K562 (cell line): ENCODE results near the gene COPS4. TPM values are rescaled to one million over a fixed set of nuclear protein-coding genes. Genes with fewer than 3 reads are reported as not detected.
"Not testable (repeated sequence)": the region's sequence is repeated elsewhere in the genome, so short reads cannot be mapped to it uniquely, and the experiment has no call there.

ENCODE experiments used
- ATAC-seq: fragments of 200-7000 bp; cut with Tn5 transposase; 3 replicates; pipeline ENCODE4 v1.9.1; 2020; ENCODE audit warnings: moderate library complexity
- BruUV-seq: library from RNA; stranded (reverse); fragments of 400-500 nt; replicated peaks from 2 replicates; lab custom pipeline; 2021; lab: Mats Ljungman, UMichigan
- CTCF ChIA-PET: fragments of 300-600 bp; formaldehyde crosslinking; extraction: SDS; loops from one replicate; lab custom pipeline; 2021; ENCODE audit warnings: low intra/inter-chr PET ratio; lab: Yijun Ruan, JAX
- POLR2A ChIA-PET: fragments of 300-600, 350-650 bp; sonication (Branson Sonifier 250); formaldehyde crosslinking; extraction: SDS; loops from one replicate; lab custom pipeline; 2021; ENCODE audit warnings: antibody characterized with exemption, inconsistent platforms; lab: Yijun Ruan, JAX
- DNase-seq, 4 experiments: peaks; one replicate each; pipeline versions ENCODE4 v3.0.0 to v3.0.0-alpha.2; 2011 to 2018; ENCODE audit warnings: low spot score in 3 of 4, mixed read lengths in 3 of 4; ENCODE audit errors: extremely low read depth in 1 of 4
- FAIRE-seq: peaks from 2 replicates; lab custom pipeline; 2011; peaks lifted over from hg19 to GRCh38; lab: Jason Lieb, UNC
- H2AFZ ChIP-seq: 2 replicates; pipeline ENCODE4 v1.6.0; 2011; ENCODE audit warnings: low read depth, low read length, control low read depth, inconsistent platforms
- H3K27ac ChIP-seq: fragments of 200-600 bp; 3 replicates; pipeline ENCODE4 v1.8.0; 2011; ENCODE audit warnings: low read depth, mild to moderate bottlenecking, control low read depth, inconsistent platforms, low read length, moderate library complexity, mixed read lengths; ENCODE audit errors: extremely low read depth
- H3K27me3 ChIP-seq, 2 experiments: fragments of 300-600 bp in 1 of 2; 2 replicates in 1 of 2; 3 replicates in 1 of 2; pipeline versions ENCODE4 v1.6.0 to v1.8.0; 2011; ENCODE audit warnings: inconsistent platforms in 2 of 2, low read length in 2 of 2, mild to moderate bottlenecking in 1 of 2, mixed read lengths in 1 of 2, moderate library complexity in 1 of 2; ENCODE audit not compliant: control insufficient read depth in 2 of 2, insufficient read depth in 2 of 2
- H3K36me3 ChIP-seq: fragments of 300-600 bp; 3 replicates; pipeline ENCODE4 v1.8.0; 2011; ENCODE audit warnings: mild to moderate bottlenecking, low read length, inconsistent platforms; ENCODE audit not compliant: control insufficient read depth, insufficient read depth
- H3K4me1 ChIP-seq, 2 experiments: fragments of 200-600 bp in 1 of 2; replicated peaks in 1 of 2; 2 replicates in 1 of 2; 3 replicates in 1 of 2; pipeline versions ENCODE4 v1.5.1 to v1.8.0; 2011; ENCODE audit warnings: inconsistent platforms in 2 of 2, low read length in 2 of 2, mild to moderate bottlenecking in 1 of 2, mixed read lengths in 1 of 2, moderate library complexity in 1 of 2; ENCODE audit not compliant: control insufficient read depth in 2 of 2, insufficient read depth in 2 of 2
- H3K4me2 ChIP-seq: 2 replicates; pipeline ENCODE4 v1.6.1; 2011; ENCODE audit warnings: low read length, control low read depth, inconsistent platforms, mixed read lengths; ENCODE audit not compliant: insufficient read depth
- H3K4me3 ChIP-seq: fragments of 200-600 bp; sonication (generic), shearing (Covaris generic); 2 replicates; pipeline ENCODE4 v1.5.1; 2016; ENCODE audit warnings: control low read depth, inconsistent platforms
- H3K79me2 ChIP-seq: fragments of 200-600 bp; 3 replicates; pipeline ENCODE4 v1.8.0; 2011; ENCODE audit warnings: low read length, inconsistent platforms; ENCODE audit not compliant: control insufficient read depth, insufficient read depth
- H3K9ac ChIP-seq, 2 experiments: 2 replicates each; pipeline versions ENCODE4 v1.6.0 to v1.6.1; 2011; ENCODE audit warnings: low read depth in 2 of 2, low read length in 2 of 2, control low read depth in 1 of 2, inconsistent platforms in 1 of 2, mild to moderate bottlenecking in 1 of 2, mixed read lengths in 1 of 2; ENCODE audit not compliant: insufficient read depth in 1 of 2
- H3K9me1 ChIP-seq: one replicate; pipeline ENCODE4 v1.6.0; 2011; ENCODE audit warnings: inconsistent platforms, mild to moderate bottlenecking, low read length, moderate library complexity; ENCODE audit not compliant: control insufficient read depth, insufficient read depth
- H3K9me3 ChIP-seq: replicated peaks from 2 replicates; pipeline ENCODE4 v1.5.1; 2011; ENCODE audit warnings: low read depth, low read length, inconsistent platforms; ENCODE audit not compliant: control insufficient read depth, insufficient read depth
- H4K20me1 ChIP-seq: replicated peaks from 2 replicates; pipeline ENCODE4 v1.6.1; 2011; ENCODE audit warnings: low read length, inconsistent platforms, mixed read lengths; ENCODE audit not compliant: control insufficient read depth, insufficient read depth
- MEF2D ChIP-seq: conservative IDR thresholded peaks from 2 replicates; pipeline ENCODE4 v1.6.1; 2016; ENCODE audit warnings: low read depth, missing genetic modification characterization, missing compliant biosample characterization
- MLX ChIP-seq, 2 experiments: fragments of 450-650 bp in 1 of 2; sonication (generic) in 1 of 2; formaldehyde crosslinking; conservative IDR thresholded peaks; 2 replicates each; pipeline versions ENCODE4 v1.4.0 to v1.8.1; 2020 to 2022; ENCODE audit warnings: mild to moderate bottlenecking in 1 of 2, missing genetic modification reagents in 1 of 2
- RAD21 ChIP-seq, 2 experiments: fragments of 250-450 bp in 1 of 2; fragments of 450-650 bp in 1 of 2; sonication (Bioruptor Pico) in 1 of 2; formaldehyde crosslinking in 1 of 2; IDR thresholded peaks in 1 of 2; conservative IDR thresholded peaks in 1 of 2; 2 replicates each; pipeline versions ENCODE4 v1.4.0 to v1.8.0; 2020 to 2022; ENCODE audit warnings: mild to moderate bottlenecking in 2 of 2, moderate library complexity in 1 of 2
- RBM34 ChIP-seq: fragments of 200-400 bp; formaldehyde crosslinking; IDR thresholded peaks from 2 replicates; pipeline ENCODE4 v1.6.1; 2018; ENCODE audit warnings: low read length, borderline replicate concordance; ENCODE audit not compliant: insufficient read depth
- ZFPM2 ChIP-seq: fragments of 250-450 bp; sonication (Bioruptor Pico); IDR thresholded peaks from 2 replicates; pipeline ENCODE4 v1.5.1; 2022; ENCODE audit warnings: mild to moderate bottlenecking
- ZSCAN32 ChIP-seq: fragments of 450-650 bp; formaldehyde crosslinking; IDR thresholded peaks from 2 replicates; pipeline ENCODE4 v1.4.0; 2020; ENCODE audit warnings: mild to moderate bottlenecking, moderate library complexity
- WGBS: fragments of 100-300 bp; shearing (Covaris generic); methylation state at CpG from one replicate; pipeline ENCODE4 v1.1.6; 2016; ENCODE audit warnings: low coverage, mixed read lengths; ENCODE audit not compliant: insufficient coverage; ENCODE audit errors: missing lambda C conversion rate; 5-methylcytosine and 5-hydroxymethylcytosine counted together
- in situ Hi-C: fragments of 300-500 bp; cut with MboI; formaldehyde crosslinking; loops from 4 replicates; pipeline ENCODE4 v1.15.0; 2018; ENCODE audit warnings: inconsistent platforms, mixed read lengths
- intact Hi-C: fragments of 100-400 bp; cut with micrococcal nuclease; formaldehyde crosslinking; loops from 2 replicates; pipeline ENCODE4 v1.14.2; 2022
- polyA plus RNA-seq, 8 experiments: library from polyadenylated mRNA; depleted of rRNA in 4 of 8; stranded (reverse) in 5 of 8; unstranded in 3 of 8; fragments of >200 nt; fragmentation: Nextera tagmentation in 2 of 8; fragmentation: Illumina TruSeq in 1 of 8; extraction: Ambion mirVana in 2 of 8; extraction: Trizol in 1 of 8; gene quantifications; 2 replicates each; pipeline versions ENCODE4 v1.2.1 to v1.2.3, GENCODE V29; 2011 to 2014; ENCODE audit warnings: inconsistent platforms in 1 of 8, missing spikeins in 1 of 8
- total RNA-seq, 7 experiments: library from RNA; depleted of rRNA in 6 of 7; stranded (reverse); fragments of >200 nt in 6 of 7; fragmentation: Illumina TruSeq in 2 of 7; extraction: Trizol in 2 of 7; gene quantifications; 2 replicates each; pipeline versions ENCODE4 v1.2.1 to v1.2.3, GENCODE V29; 2011 to 2021; ENCODE audit warnings: low replicate concordance in 1 of 7
- TF ChIP-seq, protein P1 (sequence below): fragments of 450-650 bp; formaldehyde crosslinking; IDR thresholded peaks from 2 replicates; pipeline ENCODE4 v1.4.0; 2020; ENCODE audit warnings: mild to moderate bottlenecking, moderate library complexity

COPS4 gene
- total and polyA plus RNA-seq, 9 of the 15 experiments (the other 6 are each of a cell fraction or from before 2014, with no cell fraction given): 44.7 to 180 (median 70.9) TPM

GRCh38 chr4:83074086-83074704 lies 39.2 kb downstream of the COPS4 start (continued):
- TF ChIP-seq, protein P1, sequence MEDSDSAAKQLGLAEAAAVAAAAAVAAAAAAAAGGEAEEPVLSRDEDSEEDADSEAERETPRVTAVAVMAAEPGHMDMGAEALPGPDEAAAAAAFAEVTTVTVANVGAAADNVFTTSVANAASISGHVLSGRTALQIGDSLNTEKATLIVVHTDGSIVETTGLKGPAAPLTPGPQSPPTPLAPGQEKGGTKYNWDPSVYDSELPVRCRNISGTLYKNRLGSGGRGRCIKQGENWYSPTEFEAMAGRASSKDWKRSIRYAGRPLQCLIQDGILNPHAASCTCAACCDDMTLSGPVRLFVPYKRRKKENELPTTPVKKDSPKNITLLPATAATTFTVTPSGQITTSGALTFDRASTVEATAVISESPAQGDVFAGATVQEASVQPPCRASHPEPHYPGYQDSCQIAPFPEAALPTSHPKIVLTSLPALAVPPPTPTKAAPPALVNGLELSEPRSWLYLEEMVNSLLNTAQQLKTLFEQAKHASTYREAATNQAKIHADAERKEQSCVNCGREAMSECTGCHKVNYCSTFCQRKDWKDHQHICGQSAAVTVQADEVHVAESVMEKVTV (CRISPR knock-in tag): 0 out of 2 replicates have a peak, but pooled peaks have one; percentile 14
- TF ChIP-seq ZSCAN32 (no peak), RAD21 (CRISPR knock-in tag; conservative IDR thresholded peaks at IDR 0.05 in 1 of 2, IDR thresholded peaks at IDR 0.05 in 1 of 2) (peak; percentile 37 to 62), ZFPM2 (CRISPR knock-in tag) (no peak), MLX (CRISPR knock-in tag; conservative IDR thresholded peaks at IDR 0.05) (no peak), RBM34 (no peak), MEF2D (no peak)

- DNase-seq, H3K9me3 ChIP-seq, in situ Hi-C loops, H3K4me3 ChIP-seq, H3K4me2 ChIP-seq, H2AFZ ChIP-seq, ATAC-seq, POLR2A ChIA-PET, H3K27ac ChIP-seq, H3K4me1 ChIP-seq, H3K27me3 ChIP-seq, H3K9ac ChIP-seq, H4K20me1 ChIP-seq, H3K9me1 ChIP-seq, FAIRE-seq, BruUV-seq, H3K79me2 ChIP-seq: not testable (repeated sequence)
- CTCF ChIA-PET: interaction anchor here (0.7 kb wide), 1 partner anchor 25 kb away, joined by 3 read pairs; no protein-coding TSS in a partner anchor
- H3K36me3 ChIP-seq: peaks cover 17% of the 10 kb centered on the region
- intact Hi-C loops: loop anchor here (1.0 kb wide), 1 partner anchor 179 kb away; no protein-coding TSS in a partner anchor
- WGBS: 81% methylated on average over 7 of the region's 7 CpGs
These were observed 39.8 kb downstream of the COPS4 start for GRCh38 chr4:83074783-83075182.
